Measurements from ENCODE around the gene ADAMTS18. TPM values are rescaled to one million over a fixed set of nuclear protein-coding genes. Genes with fewer than 3 reads are reported as not detected.

ADAMTS18 gene
- total RNA-seq, 1 donor from 2014 or later = 0.98 TPM

DNA sequence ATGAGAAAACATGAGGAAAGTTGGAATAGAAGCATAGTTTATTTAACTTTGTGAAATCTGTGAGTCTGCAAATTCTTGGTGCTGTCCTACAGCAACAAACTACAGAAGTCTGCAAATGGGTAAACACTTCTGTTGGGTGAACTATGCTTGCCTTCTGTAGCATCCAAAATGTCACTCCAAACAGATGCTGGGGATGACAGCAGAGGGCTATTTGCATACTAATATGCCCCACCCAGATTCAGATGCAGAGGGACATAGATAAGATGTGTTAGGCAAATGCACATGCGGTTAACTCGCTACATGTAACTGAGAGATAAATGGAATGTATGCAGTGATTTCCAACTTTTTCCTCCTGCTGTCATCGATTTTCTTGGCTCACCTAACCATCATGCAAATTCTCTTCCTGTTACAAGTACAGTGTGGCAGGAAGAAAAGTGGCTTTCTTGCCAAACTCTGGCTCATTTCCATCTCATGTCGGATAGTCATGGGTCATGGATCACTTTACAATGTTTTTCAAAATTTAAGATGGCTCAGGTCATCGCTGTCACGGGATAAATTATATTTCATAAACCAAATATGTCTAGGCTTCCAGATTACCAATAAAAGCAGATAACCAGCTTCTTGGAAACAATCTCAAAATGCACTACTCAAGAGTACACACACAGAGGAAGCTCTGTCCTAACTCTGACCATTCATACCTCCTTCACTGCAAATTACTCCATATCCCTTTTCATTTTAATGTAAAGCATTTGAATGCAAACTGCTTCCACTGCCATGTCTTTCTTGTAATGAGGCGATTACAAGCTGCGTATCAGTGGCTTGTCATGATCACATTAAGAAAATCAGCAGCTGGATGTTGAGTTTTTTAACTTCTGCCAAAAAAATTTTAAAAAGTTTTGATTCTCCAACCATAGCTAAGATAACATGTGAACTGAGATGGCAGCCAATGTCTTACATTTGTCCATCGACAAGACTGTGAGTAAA lies 47.7 kb downstream of the ADAMTS18 start:
- DNase-seq (ENCODE audit: low read depth) = no peak
- TF ChIP-seq, protein P1, sequence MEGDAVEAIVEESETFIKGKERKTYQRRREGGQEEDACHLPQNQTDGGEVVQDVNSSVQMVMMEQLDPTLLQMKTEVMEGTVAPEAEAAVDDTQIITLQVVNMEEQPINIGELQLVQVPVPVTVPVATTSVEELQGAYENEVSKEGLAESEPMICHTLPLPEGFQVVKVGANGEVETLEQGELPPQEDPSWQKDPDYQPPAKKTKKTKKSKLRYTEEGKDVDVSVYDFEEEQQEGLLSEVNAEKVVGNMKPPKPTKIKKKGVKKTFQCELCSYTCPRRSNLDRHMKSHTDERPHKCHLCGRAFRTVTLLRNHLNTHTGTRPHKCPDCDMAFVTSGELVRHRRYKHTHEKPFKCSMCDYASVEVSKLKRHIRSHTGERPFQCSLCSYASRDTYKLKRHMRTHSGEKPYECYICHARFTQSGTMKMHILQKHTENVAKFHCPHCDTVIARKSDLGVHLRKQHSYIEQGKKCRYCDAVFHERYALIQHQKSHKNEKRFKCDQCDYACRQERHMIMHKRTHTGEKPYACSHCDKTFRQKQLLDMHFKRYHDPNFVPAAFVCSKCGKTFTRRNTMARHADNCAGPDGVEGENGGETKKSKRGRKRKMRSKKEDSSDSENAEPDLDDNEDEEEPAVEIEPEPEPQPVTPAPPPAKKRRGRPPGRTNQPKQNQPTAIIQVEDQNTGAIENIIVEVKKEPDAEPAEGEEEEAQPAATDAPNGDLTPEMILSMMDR (conservative IDR thresholded peaks at IDR 0.05; ENCODE audit: low read depth, low read length) = no peak
- H3K4me3 ChIP-seq (ENCODE audit: low read depth, low read length) = no peak overlapping the region

DNA sequence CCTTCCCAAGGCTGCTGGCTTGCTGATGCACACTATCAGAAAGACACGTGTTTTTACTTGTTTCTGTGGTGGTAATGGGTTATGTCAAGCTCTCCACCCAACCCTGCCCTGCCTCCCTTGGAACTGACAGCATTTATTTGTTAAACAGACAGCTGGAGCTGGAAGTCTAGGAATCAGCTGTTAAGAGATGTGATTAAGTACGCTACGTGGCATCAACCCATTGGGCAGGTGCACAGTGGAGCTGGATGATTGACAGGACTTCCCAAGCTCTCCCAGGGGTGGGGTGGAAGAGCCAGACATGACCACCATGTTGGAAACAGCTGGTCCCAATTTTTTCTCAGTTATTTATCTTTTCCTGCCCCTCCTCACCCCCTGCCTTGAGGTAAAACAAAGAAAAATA lies 49.4 kb downstream of the ADAMTS18 start:
- DNase-seq (ENCODE audit: low read depth) = no peak
- TF ChIP-seq, protein P1 (conservative IDR thresholded peaks at IDR 0.05; ENCODE audit: low read depth, low read length) = no peak
- no peak overlapping the region for H3K4me3 ChIP-seq (ENCODE audit: low read depth, low read length)

DNA sequence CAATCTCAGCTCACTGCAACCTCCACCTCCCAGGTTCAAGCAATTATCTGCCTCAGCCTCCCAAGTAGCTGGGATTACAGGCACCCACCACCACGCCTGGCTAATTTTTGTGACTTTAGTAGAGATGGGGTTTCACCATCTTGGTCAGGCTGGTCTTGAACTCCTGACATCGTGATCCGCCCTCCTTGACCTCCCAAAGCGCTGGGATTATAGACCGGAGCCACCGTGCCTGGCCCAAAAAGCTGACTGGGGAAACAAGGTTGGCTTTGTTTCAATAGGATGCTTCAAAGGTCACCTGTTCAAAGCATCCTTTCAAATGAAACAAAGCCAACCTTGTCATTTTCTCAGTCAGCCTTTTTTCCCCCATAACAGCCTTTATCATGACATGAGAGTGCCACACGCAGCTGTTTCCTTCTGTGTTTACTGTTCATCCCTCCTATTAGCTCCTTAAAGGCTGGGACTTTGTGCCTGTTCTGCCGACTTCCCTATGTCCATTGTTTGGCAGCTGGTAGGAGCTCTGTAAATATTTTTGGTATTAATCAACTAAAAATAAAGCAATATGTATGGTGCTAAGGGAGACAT lies 51.1 kb downstream of the ADAMTS18 start:
- TF ChIP-seq, protein P1 (conservative IDR thresholded peaks at IDR 0.05; ENCODE audit: low read depth, low read length) = no peak
- no peak for DNase-seq (ENCODE audit: low read depth)
- no peak overlapping the region for H3K4me3 ChIP-seq (ENCODE audit: low read depth, low read length)

DNA sequence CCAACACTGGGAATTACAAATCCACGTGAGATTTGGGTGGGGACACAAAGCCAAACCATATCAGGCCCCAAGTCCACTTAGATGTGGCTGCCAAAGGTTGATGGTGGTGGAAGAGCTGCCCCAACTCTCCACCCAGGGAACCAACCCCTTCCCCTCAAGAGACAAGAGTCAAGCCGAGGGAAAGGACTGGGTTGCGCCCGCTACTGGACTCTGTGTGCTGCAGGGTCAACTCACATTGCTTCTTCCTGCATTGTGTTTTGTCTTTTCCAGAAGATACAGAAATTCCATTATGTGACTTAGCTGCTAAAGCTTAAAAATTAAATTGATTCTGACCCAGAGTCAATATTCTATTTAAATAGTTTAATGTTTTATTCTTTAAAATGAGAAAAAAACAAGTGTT lies 58.5 kb downstream of the ADAMTS18 start:
- TF ChIP-seq, protein P1 (conservative IDR thresholded peaks at IDR 0.05; ENCODE audit: low read depth, low read length) = peak; percentile 26
- no peak for DNase-seq (ENCODE audit: low read depth)
- H3K4me3 ChIP-seq (ENCODE audit: low read depth, low read length) = no peak overlapping the region

DNA sequence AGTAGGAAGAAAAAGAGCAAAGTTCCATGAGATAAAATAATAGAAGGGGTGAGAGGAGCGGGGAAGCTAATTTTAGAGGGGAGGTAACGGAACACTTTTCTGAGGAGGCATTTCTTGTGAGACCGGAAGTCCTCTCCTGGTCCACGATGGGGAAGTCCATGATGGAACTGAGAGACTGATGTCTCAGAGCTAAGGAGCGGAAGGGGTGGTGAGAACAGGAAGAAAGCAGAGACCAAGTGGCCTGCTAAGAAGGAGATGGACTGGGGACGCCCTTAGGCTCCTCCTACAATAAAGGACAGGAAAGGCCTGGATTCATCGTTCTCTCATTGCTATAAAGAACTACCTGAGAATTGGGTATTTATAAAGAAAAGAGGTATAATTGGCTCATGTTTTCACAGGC lies 59.4 kb downstream of the ADAMTS18 start:
- TF ChIP-seq, protein P1 (conservative IDR thresholded peaks at IDR 0.05; ENCODE audit: low read depth, low read length) = no peak
- no peak overlapping the region for H3K4me3 ChIP-seq (ENCODE audit: low read depth, low read length)
- no peak for DNase-seq (ENCODE audit: low read depth)

DNA sequence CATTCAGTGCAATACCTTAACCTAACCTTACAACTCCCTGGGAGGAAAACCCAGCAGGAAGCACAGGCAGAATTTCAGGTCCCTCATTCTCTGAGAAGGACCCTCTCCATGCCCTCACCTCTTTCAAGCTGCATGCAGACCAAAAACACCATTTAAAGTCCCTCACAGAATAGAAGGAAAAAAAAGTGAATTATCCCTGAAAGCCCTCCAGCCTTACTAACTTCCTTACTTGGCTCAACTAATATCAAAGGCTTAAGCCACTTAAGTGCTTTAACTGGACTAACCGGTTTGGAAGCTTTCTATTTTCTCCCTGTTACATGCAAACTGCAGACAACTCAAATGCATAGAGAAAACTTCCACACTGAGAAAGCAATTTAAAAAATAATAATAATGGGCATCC lies 60.5 kb downstream of the ADAMTS18 start:
- no peak for DNase-seq (ENCODE audit: low read depth)
- no peak overlapping the region for H3K4me3 ChIP-seq (ENCODE audit: low read depth, low read length)
- TF ChIP-seq, protein P1 (conservative IDR thresholded peaks at IDR 0.05; ENCODE audit: low read depth, low read length) = no peak

All from epithelial cell of proximal tubule (primary cell).